HepG2 (cell line): ENCODE data around the gene CHDH. TPM values are rescaled to one million over a fixed set of nuclear protein-coding genes. Genes with fewer than 3 reads are reported as not detected.

Experiments used
- BCL6 ChIP-seq: IDR thresholded peaks from 2 replicates; pipeline ENCODE4 v1.6.1; 2016; ENCODE audit warnings: missing genetic modification reagents, missing compliant biosample characterization
- BHLHE40 ChIP-seq: IDR thresholded peaks from 2 replicates; pipeline ENCODE4 v1.6.1; 2011; ENCODE audit warnings: low read length, improper control_type of control experiment
- CENPT ChIP-seq: sonication (generic); formaldehyde crosslinking; IDR thresholded peaks from 2 replicates; pipeline ENCODE4 v1.8.0; 2022; ENCODE audit warnings: low read depth, mild to moderate bottlenecking, moderate library complexity, missing genetic modification reagents
- EED ChIP-seq: sonication (generic); formaldehyde crosslinking; IDR thresholded peaks from 2 replicates; pipeline ENCODE4 v1.5.0; 2020; ENCODE audit warnings: mild to moderate bottlenecking, missing genetic modification reagents
- HMG20B ChIP-seq: conservative IDR thresholded peaks from 2 replicates; pipeline ENCODE4 v1.6.1; 2016; ENCODE audit warnings: missing genetic modification reagents, missing compliant biosample characterization
- KDM1A ChIP-seq: IDR thresholded peaks from 2 replicates; pipeline ENCODE4 v1.6.1; 2016; ENCODE audit warnings: missing compliant biosample characterization
- KMT2A ChIP-seq: sonication (generic); formaldehyde crosslinking; IDR thresholded peaks from 2 replicates; pipeline ENCODE4 v1.4.0; 2020; ENCODE audit warnings: missing genetic modification reagents
- MED13 ChIP-seq: sonication (generic); formaldehyde crosslinking; IDR thresholded peaks from 2 replicates; pipeline ENCODE4 v1.5.0; 2020; ENCODE audit warnings: missing genetic modification reagents
- NFYC ChIP-seq: IDR thresholded peaks from 2 replicates; pipeline ENCODE4 v1.6.1; 2016; ENCODE audit warnings: missing genetic modification reagents, missing compliant biosample characterization
- ZBTB8A ChIP-seq: sonication (generic); formaldehyde crosslinking; IDR thresholded peaks from 2 replicates; pipeline ENCODE4 v1.4.0; 2020; ENCODE audit warnings: mild to moderate bottlenecking, low read depth, missing genetic modification reagents, borderline replicate concordance
- ZFX ChIP-seq: sonication (generic); formaldehyde crosslinking; IDR thresholded peaks from 2 replicates; pipeline ENCODE4 v1.4.0; 2020; ENCODE audit warnings: mild to moderate bottlenecking, low read depth, missing genetic modification reagents, moderate library complexity
- ZMYM3 ChIP-seq: sonication (generic); formaldehyde crosslinking; IDR thresholded peaks from 2 replicates; pipeline ENCODE4 v1.5.1; 2020; ENCODE audit warnings: mild to moderate bottlenecking, missing genetic modification reagents
- ZNF143 ChIP-seq: sonication (generic); formaldehyde crosslinking; IDR thresholded peaks from 2 replicates; pipeline ENCODE4 v1.4.0; 2020; ENCODE audit warnings: missing genetic modification reagents
- ZNF224 ChIP-seq: sonication (generic); formaldehyde crosslinking; IDR thresholded peaks from 2 replicates; pipeline ENCODE4 v1.5.0; 2020; ENCODE audit warnings: mild to moderate bottlenecking, missing genetic modification reagents
- ZNF260 ChIP-seq: sonication (generic); formaldehyde crosslinking; IDR thresholded peaks from 2 replicates; pipeline ENCODE4 v1.4.0; 2020; ENCODE audit warnings: missing genetic modification reagents, low read depth, mild to moderate bottlenecking, borderline replicate concordance
- ZNF724P ChIP-seq: sonication (generic); formaldehyde crosslinking; IDR thresholded peaks from 2 replicates; pipeline ENCODE4 v1.8.0; 2022; ENCODE audit warnings: missing genetic modification reagents, borderline replicate concordance
- ZNF788 ChIP-seq: sonication (generic); formaldehyde crosslinking; IDR thresholded peaks from 2 replicates; pipeline ENCODE4 v1.5.0; 2020; ENCODE audit warnings: mild to moderate bottlenecking, missing genetic modification reagents, borderline replicate concordance
- polyA plus RNA-seq, 8 experiments: library from polyadenylated mRNA; depleted of rRNA in 3 of 8; stranded (reverse) in 7 of 8; unstranded in 1 of 8; fragments of >200 nt; fragmentation: Illumina TruSeq in 4 of 8; extraction: Trizol in 4 of 8; gene quantifications; 2 replicates each; pipeline versions ENCODE4 v1.2.1 to v1.2.3, GENCODE V29; 2011 to 2016; ENCODE audit warnings: low read depth in 4 of 8, missing spikeins in 1 of 8, mixed read lengths in 1 of 8; ENCODE audit not compliant: insufficient read depth in 1 of 8
- total RNA-seq, 5 experiments: library from RNA; depleted of rRNA; stranded (reverse); fragments of >200 nt; fragmentation: Illumina TruSeq; extraction: Trizol; gene quantifications; 2 replicates each; pipeline ENCODE4 v1.2.3, GENCODE V29; 2016; ENCODE audit warnings: low read depth in 1 of 5
- TF ChIP-seq, protein P1 (sequence below): sonication (generic); formaldehyde crosslinking; IDR thresholded peaks from 2 replicates; pipeline ENCODE4 v1.8.0; 2023; ENCODE audit warnings: mild to moderate bottlenecking, missing genetic modification reagents
- TF ChIP-seq, protein P2 (sequence below): sonication (generic); formaldehyde crosslinking; IDR thresholded peaks from 2 replicates; pipeline ENCODE4 v1.9.0; 2021; ENCODE audit warnings: missing genetic modification reagents, mild to moderate bottlenecking, borderline replicate concordance
- TF ChIP-seq, protein P3 (sequence below): sonication (generic); formaldehyde crosslinking; IDR thresholded peaks from 2 replicates; pipeline ENCODE4 v1.9.0; 2022; ENCODE audit warnings: missing genetic modification reagents, mild to moderate bottlenecking, borderline replicate concordance
- TF ChIP-seq, protein P4 (sequence below): sonication (generic); formaldehyde crosslinking; IDR thresholded peaks from 2 replicates; pipeline ENCODE4 v1.5.1; 2020; ENCODE audit warnings: missing genetic modification reagents, mild to moderate bottlenecking, borderline replicate concordance

The CHDH gene
- total and polyA plus RNA-seq, 2 of the 13 experiments (the other 11 are each of a cell fraction or from before 2014, with no cell fraction given), result 28.1 to 48.9 TPM

DNA sequence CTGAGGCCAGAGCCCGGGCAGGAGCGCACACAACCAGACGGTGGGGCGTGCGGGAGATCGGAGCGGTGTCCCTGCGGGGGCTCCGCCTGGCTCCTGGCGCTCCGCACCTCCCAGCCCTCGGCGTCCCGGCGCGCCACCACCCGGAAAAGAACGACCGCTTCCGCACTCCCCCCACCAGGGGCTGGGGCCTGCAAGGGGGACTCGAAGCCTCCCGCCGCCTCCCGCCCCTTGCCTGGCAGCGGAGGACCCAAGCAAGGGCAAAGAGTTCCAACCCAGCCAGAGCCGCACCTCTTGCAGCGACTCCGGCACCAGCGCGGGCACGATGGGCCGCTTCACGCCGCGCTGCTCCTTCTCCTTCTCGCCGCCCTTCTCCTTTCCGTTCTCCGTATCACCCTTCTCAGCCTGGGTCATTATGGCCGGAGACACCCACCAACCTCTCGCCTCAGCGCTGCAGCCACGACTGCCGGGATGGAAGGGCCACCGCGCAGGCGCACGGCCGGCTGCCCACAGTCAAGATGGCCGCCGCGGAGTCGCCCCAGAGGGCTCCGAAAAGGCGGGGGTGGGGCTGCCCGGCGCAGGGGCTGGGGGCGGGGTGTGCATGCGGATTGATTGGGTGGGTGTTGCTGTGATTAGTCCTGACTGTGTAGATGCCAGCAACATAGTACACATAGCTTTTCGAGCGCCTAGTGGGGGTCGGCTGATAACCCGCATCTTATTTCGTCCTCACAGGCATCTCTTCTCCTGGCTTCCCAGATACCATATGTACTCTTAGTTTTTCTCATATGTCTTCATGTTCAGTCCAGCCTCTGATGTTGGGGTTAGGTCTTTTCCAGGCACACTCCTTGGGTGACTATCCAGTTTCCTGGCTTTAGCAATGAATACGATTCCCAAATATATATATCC, 35.7 kb upstream of the CHDH start, which contains the start of gene ACTR8 (continued):
- TF ChIP-seq, protein P1, sequence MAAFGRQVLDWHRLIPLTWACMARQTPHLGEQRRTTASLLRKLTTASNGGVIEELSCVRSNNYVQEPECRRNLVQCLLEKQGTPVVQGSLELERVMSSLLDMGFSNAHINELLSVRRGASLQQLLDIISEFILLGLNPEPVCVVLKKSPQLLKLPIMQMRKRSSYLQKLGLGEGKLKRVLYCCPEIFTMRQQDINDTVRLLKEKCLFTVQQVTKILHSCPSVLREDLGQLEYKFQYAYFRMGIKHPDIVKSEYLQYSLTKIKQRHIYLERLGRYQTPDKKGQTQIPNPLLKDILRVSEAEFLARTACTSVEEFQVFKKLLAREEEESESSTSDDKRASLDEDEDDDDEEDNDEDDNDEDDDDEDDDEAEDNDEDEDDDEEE (CRISPR knock-in tag), result 0 out of 2 replicates have a peak, but pooled peaks have one; percentile 34
- no peak for TF ChIP-seq BCL6
- no peak for TF ChIP-seq NFYC
- TF ChIP-seq KMT2A (CRISPR knock-in tag), result peak; percentile 81; the same call in 1 of the 2 replicates
- TF ChIP-seq ZBTB8A (CRISPR knock-in tag), result 0 out of 2 replicates have a peak, but pooled peaks have one; percentile 75
- no peak for TF ChIP-seq ZMYM3 (CRISPR knock-in tag)
- TF ChIP-seq, protein P2, sequence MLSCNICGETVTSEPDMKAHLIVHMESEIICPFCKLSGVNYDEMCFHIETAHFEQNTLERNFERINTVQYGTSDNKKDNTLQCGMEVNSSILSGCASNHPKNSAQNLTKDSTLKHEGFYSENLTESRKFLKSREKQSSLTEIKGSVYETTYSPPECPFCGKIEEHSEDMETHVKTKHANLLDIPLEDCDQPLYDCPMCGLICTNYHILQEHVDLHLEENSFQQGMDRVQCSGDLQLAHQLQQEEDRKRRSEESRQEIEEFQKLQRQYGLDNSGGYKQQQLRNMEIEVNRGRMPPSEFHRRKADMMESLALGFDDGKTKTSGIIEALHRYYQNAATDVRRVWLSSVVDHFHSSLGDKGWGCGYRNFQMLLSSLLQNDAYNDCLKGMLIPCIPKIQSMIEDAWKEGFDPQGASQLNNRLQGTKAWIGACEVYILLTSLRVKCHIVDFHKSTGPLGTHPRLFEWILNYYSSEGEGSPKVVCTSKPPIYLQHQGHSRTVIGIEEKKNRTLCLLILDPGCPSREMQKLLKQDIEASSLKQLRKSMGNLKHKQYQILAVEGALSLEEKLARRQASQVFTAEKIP (CRISPR knock-in tag), result no peak
- TF ChIP-seq ZNF143, result peak; percentile 74; the same call in 1 of the 2 replicates
- TF ChIP-seq, protein P3, sequence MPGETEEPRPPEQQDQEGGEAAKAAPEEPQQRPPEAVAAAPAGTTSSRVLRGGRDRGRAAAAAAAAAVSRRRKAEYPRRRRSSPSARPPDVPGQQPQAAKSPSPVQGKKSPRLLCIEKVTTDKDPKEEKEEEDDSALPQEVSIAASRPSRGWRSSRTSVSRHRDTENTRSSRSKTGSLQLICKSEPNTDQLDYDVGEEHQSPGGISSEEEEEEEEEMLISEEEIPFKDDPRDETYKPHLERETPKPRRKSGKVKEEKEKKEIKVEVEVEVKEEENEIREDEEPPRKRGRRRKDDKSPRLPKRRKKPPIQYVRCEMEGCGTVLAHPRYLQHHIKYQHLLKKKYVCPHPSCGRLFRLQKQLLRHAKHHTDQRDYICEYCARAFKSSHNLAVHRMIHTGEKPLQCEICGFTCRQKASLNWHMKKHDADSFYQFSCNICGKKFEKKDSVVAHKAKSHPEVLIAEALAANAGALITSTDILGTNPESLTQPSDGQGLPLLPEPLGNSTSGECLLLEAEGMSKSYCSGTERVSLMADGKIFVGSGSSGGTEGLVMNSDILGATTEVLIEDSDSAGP, result peak; percentile 92
- TF ChIP-seq ZNF724P (CRISPR knock-in tag), result peak; percentile 60; the same call in 1 of the 2 replicates
- TF ChIP-seq ZNF260, result no peak
- TF ChIP-seq ZNF224 (CRISPR knock-in tag), result no peak
- peak; percentile 94; the same call in 1 of the 2 replicates for TF ChIP-seq ZNF788 (CRISPR knock-in tag)
- TF ChIP-seq BHLHE40, result no peak
- no peak for TF ChIP-seq KDM1A (CRISPR knock-in tag)
- no peak for TF ChIP-seq CENPT (CRISPR knock-in tag)
- TF ChIP-seq HMG20B, result 0 out of 2 replicates have a peak, but pooled peaks have one; percentile 15
- no peak for TF ChIP-seq MED13
- TF ChIP-seq, protein P4, sequence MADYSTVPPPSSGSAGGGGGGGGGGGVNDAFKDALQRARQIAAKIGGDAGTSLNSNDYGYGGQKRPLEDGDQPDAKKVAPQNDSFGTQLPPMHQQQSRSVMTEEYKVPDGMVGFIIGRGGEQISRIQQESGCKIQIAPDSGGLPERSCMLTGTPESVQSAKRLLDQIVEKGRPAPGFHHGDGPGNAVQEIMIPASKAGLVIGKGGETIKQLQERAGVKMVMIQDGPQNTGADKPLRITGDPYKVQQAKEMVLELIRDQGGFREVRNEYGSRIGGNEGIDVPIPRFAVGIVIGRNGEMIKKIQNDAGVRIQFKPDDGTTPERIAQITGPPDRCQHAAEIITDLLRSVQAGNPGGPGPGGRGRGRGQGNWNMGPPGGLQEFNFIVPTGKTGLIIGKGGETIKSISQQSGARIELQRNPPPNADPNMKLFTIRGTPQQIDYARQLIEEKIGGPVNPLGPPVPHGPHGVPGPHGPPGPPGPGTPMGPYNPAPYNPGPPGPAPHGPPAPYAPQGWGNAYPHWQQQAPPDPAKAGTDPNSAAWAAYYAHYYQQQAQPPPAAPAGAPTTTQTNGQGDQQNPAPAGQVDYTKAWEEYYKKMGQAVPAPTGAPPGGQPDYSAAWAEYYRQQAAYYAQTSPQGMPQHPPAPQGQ, result no peak; the same call in 1 of the 2 replicates
- TF ChIP-seq ZFX (CRISPR knock-in tag), result peak; percentile 97
- TF ChIP-seq EED (CRISPR knock-in tag), result peak; percentile 84
